IPS-20b (cell line): Measurements from ENCODE around the gene NPEPL1.
"Not testable (repeated sequence)": the region's sequence is repeated elsewhere in the genome, so short reads cannot be mapped to it uniquely, and the experiment has no call there.

Source experiments
- H3K27ac ChIP-seq: one replicate; pipeline ENCODE4 v1.5.1; 2013; ENCODE audit warnings: low read length
- H3K27me3 ChIP-seq: 2 replicates; pipeline ENCODE4 v1.6.1; 2013; ENCODE audit warnings: mild to moderate bottlenecking, low read length, inconsistent platforms; ENCODE audit not compliant: insufficient read depth
- H3K36me3 ChIP-seq: 2 replicates; pipeline ENCODE4 v1.6.1; 2013; ENCODE audit warnings: low read depth, mild to moderate bottlenecking, inconsistent platforms, low read length, moderate library complexity; ENCODE audit not compliant: insufficient read depth
- H3K4me1 ChIP-seq: 2 replicates; pipeline ENCODE4 v1.6.1; 2013; ENCODE audit warnings: mild to moderate bottlenecking, control low read depth, inconsistent platforms, low read length, moderate library complexity; ENCODE audit not compliant: insufficient read depth
- H3K4me3 ChIP-seq: 2 replicates; pipeline ENCODE4 v1.5.1; 2013; ENCODE audit warnings: mild to moderate bottlenecking, low read length, inconsistent platforms
- H3K9ac ChIP-seq: 2 replicates; pipeline ENCODE4 v1.6.1; 2013; ENCODE audit warnings: low read depth, mild to moderate bottlenecking, inconsistent platforms, low read length, moderate library complexity
- H3K9me3 ChIP-seq: 2 replicates; pipeline ENCODE4 v1.6.1; 2013; ENCODE audit warnings: mild to moderate bottlenecking, low read depth, low read length, inconsistent platforms; ENCODE audit not compliant: insufficient read depth

NPEPL1 gene

DNA sequence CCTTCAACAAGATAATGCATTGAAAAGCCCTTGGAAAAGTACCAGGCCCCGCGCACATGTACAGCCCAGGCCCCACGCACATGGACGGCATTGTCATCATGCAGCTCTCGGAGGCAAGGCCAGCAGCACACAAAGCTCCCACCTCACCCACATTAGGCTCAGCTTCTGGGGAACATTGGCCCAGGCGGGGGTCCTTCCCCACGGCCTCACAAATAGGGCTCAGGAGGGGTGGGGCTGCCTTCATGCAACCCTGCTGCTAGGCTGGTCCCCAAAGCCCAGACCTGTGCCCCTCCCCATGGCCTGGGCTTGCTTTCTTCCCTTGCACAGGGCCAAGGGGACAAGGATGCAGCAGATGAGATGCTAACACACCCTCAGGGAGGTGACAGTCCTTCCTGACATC, 26.7 kb downstream of the NPEPL1 start:
- Histone ChIP-seq H3K9ac (no peak overlapping the region), H3K27ac (no peak overlapping the region), H3K36me3 (no peaks in the 10 kb centered on the region), H3K4me3 (no peak overlapping the region), H3K9me3 (no peaks in the 10 kb centered on the region), H3K4me1 (no peaks in the 10 kb centered on the region), H3K27me3 (no peaks in the 10 kb centered on the region; the same call in 1 of the 2 replicates)

- Histone ChIP-seq H3K27me3 (no peaks in the 10 kb centered on the region; the same call in 1 of the 2 replicates), H3K9ac (no peak overlapping the region), H3K9me3 (no peaks in the 10 kb centered on the region), H3K36me3 (no peaks in the 10 kb centered on the region), H3K4me3 (no peak overlapping the region), H3K27ac (no peak overlapping the region), H3K4me1 (no peaks in the 10 kb centered on the region)
These were observed 27.4 kb downstream of the NPEPL1 start for GRCh38 chr20:58719971-58720371.

DNA sequence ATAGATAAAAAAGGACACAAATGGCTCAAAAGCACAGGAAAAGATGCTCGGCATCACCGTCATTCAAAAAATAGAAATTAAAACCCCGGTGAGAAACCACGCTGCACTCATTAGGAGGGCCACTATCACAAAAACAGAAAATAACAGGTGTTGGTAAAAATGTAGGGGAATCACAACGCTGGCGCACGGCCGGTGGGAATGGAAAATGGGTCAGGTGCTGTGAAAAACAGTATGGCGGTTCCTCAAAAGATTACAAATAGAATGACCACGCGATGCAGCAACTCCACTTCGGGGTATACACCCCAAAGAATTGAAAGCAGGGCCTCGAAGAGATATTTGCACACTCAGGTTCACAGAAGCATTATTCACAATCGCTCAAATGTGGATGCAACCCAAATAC, 28.3 kb downstream of the NPEPL1 start:
- Histone ChIP-seq H3K36me3 (no peaks in the 10 kb centered on the region), H3K9me3 (no peaks in the 10 kb centered on the region), H3K4me1 (no peaks in the 10 kb centered on the region), H3K27ac (no peak overlapping the region), H3K4me3 (no peak overlapping the region), H3K9ac (no peak overlapping the region), H3K27me3 (no peaks in the 10 kb centered on the region; the same call in 1 of the 2 replicates)

DNA sequence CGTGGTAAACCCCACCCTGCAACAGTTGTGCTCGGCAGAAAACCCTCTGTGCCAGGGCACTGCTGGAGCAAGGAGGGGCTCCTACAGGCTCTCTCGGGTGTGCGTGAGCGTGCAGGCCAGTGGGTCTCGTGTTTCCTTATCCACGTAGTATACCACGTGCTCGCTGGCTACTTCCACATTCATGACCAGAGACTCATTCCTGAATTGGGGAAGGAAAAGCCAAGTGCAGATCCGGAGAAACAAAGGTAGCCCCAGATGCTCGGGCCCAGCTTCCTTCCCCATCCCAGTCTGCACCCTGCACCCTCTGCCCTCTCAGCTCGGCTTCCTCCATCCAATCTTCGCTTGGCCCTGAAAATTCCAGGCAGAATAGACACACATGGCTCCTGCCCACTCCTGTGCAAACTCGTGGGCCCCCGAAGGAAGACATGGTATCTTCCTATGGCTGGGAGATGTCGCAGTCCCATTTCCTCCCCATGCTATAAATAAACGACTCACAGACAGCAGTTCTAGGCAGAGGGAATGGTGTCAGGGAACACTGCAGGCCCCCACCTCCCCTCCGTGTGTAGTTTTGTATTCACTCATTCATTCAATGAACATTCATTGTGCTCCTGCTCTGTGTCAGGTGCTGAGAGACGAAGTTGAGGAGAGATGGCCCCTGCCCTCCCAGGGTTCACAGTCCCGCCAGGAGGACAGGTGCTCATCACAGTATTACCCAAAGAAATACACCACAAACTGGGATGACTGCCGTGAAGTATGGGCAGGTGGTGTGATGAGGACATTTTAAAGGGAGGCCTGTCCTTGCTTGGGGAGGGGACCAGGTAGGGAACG, 29.6 kb downstream of the NPEPL1 start:
- H3K27me3 ChIP-seq, result no peaks in the 10 kb centered on the region; the same call in 1 of the 2 replicates
- H3K9ac ChIP-seq, result no peak overlapping the region
- no peaks in the 10 kb centered on the region for H3K4me1 ChIP-seq
- H3K36me3 ChIP-seq, result no peaks in the 10 kb centered on the region
- H3K27ac ChIP-seq, result no peak overlapping the region
- no peak overlapping the region for H3K4me3 ChIP-seq
- no peaks in the 10 kb centered on the region for H3K9me3 ChIP-seq

- H3K27me3 ChIP-seq, result no peaks in the 10 kb centered on the region; the same call in 1 of the 2 replicates
These were observed 30.5 kb downstream of the NPEPL1 start for GRCh38 chr20:58722877-58723627.

GRCh38 chr20:58723628-58723984, 31.0 kb downstream of the NPEPL1 start:
- Histone ChIP-seq H3K27me3 (no peaks in the 10 kb centered on the region; the same call in 1 of the 2 replicates), H3K36me3 (no peaks in the 10 kb centered on the region), H3K27ac (no peak overlapping the region), H3K9me3 (no peaks in the 10 kb centered on the region), H3K9ac (no peak overlapping the region), H3K4me1 (no peaks in the 10 kb centered on the region), H3K4me3 (no peak overlapping the region)

More at GRCh38 chr20:58722877-58723627, 30.5 kb downstream of the NPEPL1 start:
- no peak overlapping the region for H3K9ac ChIP-seq
- no peaks in the 10 kb centered on the region for H3K9me3 ChIP-seq
- no peak overlapping the region for H3K27ac ChIP-seq
- no peaks in the 10 kb centered on the region for H3K36me3 ChIP-seq
- H3K4me3 ChIP-seq, result no peak overlapping the region
- H3K4me1 ChIP-seq, result no peaks in the 10 kb centered on the region

DNA sequence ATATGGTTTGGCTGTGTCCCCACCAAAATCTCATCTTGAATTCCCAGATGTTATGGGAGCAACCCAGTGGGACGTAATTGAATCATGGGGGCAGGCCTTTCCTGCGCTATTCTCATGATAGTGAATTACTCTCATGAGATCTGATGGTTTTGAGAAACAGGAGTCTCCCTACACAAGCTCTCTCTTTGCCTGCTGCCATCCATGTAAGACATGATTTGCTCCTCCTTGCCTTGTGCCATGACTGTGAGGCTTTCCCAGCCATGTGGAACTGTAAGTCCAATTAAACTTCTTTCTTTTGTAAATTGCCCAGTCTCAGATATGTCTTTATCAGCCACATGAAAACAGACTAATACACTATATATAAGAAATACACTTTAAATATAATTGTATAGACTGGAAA, 33.6 kb downstream of the NPEPL1 start:
- not testable (repeated sequence) for H3K27me3 ChIP-seq, H3K4me3 ChIP-seq, H3K36me3 ChIP-seq, H3K4me1 ChIP-seq, H3K27ac ChIP-seq, H3K9ac ChIP-seq, H3K9me3 ChIP-seq

- Histone ChIP-seq H3K9ac (no peak overlapping the region), H3K36me3 (no peaks in the 10 kb centered on the region), H3K4me3 (no peak overlapping the region), H3K9me3 (no peaks in the 10 kb centered on the region), H3K27me3 (no peaks in the 10 kb centered on the region), H3K27ac (no peak overlapping the region), H3K4me1 (no peaks in the 10 kb centered on the region)
These were observed 38.6 kb downstream of the NPEPL1 start for GRCh38 chr20:58731192-58731591.

GRCh38 chr20:58737198-58737597, 44.6 kb downstream of the NPEPL1 start:
- H3K36me3 ChIP-seq, result no peaks in the 10 kb centered on the region
- H3K9ac ChIP-seq, result no peak overlapping the region
- no peaks in the 10 kb centered on the region for H3K4me1 ChIP-seq
- H3K27ac ChIP-seq, result no peak overlapping the region
- H3K27me3 ChIP-seq, result no peaks in the 10 kb centered on the region; the same call in 1 of the 2 replicates
- peaks cover 8% of the 10 kb centered on the region; the same call in 1 of the 2 replicates for H3K9me3 ChIP-seq
- no peak overlapping the region for H3K4me3 ChIP-seq

DNA sequence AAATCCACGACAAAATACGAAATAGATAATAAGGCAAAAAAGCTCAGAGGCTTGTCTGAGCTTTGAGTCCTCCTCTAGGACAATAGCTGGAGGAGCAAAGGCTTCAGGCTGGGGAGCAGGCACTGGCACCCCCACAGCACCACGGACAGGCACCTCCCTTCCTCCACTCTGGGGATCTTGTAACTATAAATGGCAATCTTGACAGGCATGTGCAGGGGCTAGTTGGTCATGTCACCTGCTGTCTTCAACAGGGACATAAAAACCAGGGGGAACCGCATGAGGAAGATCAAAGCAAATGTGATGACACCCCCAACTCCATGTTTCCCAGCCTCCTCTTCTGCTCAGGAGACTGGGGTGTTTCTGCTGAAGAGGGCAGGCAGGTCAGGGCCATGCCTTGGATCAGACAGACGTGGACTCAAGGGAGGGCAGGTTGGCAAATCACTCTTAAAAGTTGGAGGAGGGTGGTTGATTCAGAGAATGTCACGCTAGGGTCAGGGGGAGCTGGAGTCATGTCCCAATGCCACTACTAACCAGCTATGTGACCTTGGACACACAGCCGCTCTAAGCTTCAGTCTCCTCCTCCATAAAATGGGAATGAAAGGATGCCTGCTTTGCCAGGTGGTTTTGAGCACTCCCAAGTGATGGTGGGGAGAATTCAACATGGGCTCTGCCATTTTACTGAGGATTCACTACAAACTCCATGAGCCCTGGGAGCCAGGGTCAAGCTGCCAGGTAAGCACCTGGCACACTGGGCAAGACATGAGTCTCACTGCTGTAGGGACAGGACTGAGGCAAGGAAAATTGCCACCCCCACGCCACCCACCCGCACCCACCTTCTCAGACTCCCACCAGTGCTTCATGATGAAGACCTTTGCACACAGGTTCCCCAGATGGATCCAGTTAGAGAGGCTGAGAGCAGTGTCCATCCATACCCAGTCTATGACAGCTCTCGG, 48.0 kb downstream of the NPEPL1 start:
- no peaks in the 10 kb centered on the region; the same call in 1 of the 2 replicates for H3K27me3 ChIP-seq
- H3K27ac ChIP-seq, result no peak overlapping the region
- H3K4me3 ChIP-seq, result no peak overlapping the region
- peaks cover 8% of the 10 kb centered on the region; the same call in 1 of the 2 replicates for H3K9me3 ChIP-seq
- no peaks in the 10 kb centered on the region for H3K4me1 ChIP-seq
- H3K36me3 ChIP-seq, result no peaks in the 10 kb centered on the region
- no peak overlapping the region for H3K9ac ChIP-seq

- Histone ChIP-seq H3K4me1 (no peaks in the 10 kb centered on the region), H3K9ac (no peak overlapping the region), H3K36me3 (no peaks in the 10 kb centered on the region), H3K9me3 (peaks cover 8% of the 10 kb centered on the region; the same call in 1 of the 2 replicates), H3K27ac (no peak overlapping the region), H3K4me3 (no peak overlapping the region), H3K27me3 (peaks cover 3% of the 10 kb centered on the region; the same call in 1 of the 2 replicates)
These were observed 48.8 kb downstream of the NPEPL1 start for GRCh38 chr20:58741384-58741783.
